A549 treated with AZD9567 at 1 μM for 4 hours (cell line): ENCODE data around the gene TP53I13. TPM values are rescaled to one million over a fixed set of nuclear protein-coding genes. Genes with fewer than 3 reads are reported as not detected.

Experiments used
- total RNA-seq: library from RNA; stranded (reverse); fragments of 200-300 nt; extraction: Qiagen RNA extraction; gene quantifications from 5 replicates; pipeline ENCODE4 v1.2.3, GENCODE V29; 2022; ENCODE audit not compliant: insufficient read depth

Gene TP53I13
- total RNA-seq = 73.1 to 108 TPM (median 101 TPM) in 5 replicates

GRCh38 chr17:29568331-29569244 is at the start of gene TP53I13:
TP53I13 (plus strand) TSS chr17:29568701; CDS start chr17:29568759, 58 bp downstream.

GRCh38 chr17:29566473-29567303 is 1.8 kb upstream of the TP53I13 start, which contains the start of gene ABHD15:
ABHD15 (minus strand) TSS chr17:29567037; CDS start chr17:29566966, 71 bp downstream.

GRCh38 chr17:29589524-29590410 is 21.3 kb downstream of the TP53I13 start, which contains the start of gene GIT1:
GIT1 (minus strand) TSS chr17:29589648; CDS start chr17:29589378, 270 bp downstream.

GRCh38 chr17:29592850-29593551 is 24.5 kb downstream of the TP53I13 start, which contains the start of gene ANKRD13B:
ANKRD13B (plus strand) TSS chr17:29593132; CDS start chr17:29593622, 490 bp downstream.

Other genes with a start within 250 kb of the TP53I13 start
- gene TAOK1, start 178.3 kb upstream of the TP53I13 start, total RNA-seq = 15.1 to 27.7 TPM (median 24.6 TPM) in 5 replicates
- gene ABHD15, start 1.7 kb upstream of the TP53I13 start, total RNA-seq = 20.7 to 28.1 TPM (median 26.1 TPM) in 5 replicates
- 66.8 to 88.7 TPM (median 83.4 TPM) in 5 replicates for gene GIT1, start 20.9 kb downstream of the TP53I13 start, total RNA-seq
- gene ANKRD13B, start 24.4 kb downstream of the TP53I13 start, total RNA-seq = 16.2 to 29.6 TPM (median 27.1 TPM) in 5 replicates
- 4.8 to 8.8 TPM (median 6.2 TPM) in 5 replicates for gene CORO6, start 54.2 kb downstream of the TP53I13 start, total RNA-seq